ENCODE results near the gene ARHGAP36.

- TF ChIP-seq CTCF (IDR thresholded peaks at IDR 0.05; ENCODE audit: poor library complexity, severe bottlenecking): no peak
- TF ChIP-seq EP300 (conservative IDR thresholded peaks at IDR 0.05; ENCODE audit: poor library complexity, severe bottlenecking): no peak
- TF ChIP-seq MXI1 (conservative IDR thresholded peaks at IDR 0.05; ENCODE audit: poor library complexity, severe bottlenecking): no peak
Measured at GRCh38 chrX:131139072-131139471, 80.9 kb downstream of the ARHGAP36 start.

Data from neural cell (in vitro differentiated cells).